GM12892 (cell line): ENCODE results near the gene DBN1.

ENCODE experiments used
- POLR2A ChIP-seq: IDR thresholded peaks from 2 replicates; pipeline ENCODE4 v1.6.1; 2011; ENCODE audit warnings: low read depth, low read length, control low read depth
- POLR2AphosphoS5 ChIP-seq: IDR thresholded peaks from 2 replicates; pipeline ENCODE4 v1.6.1; 2011; ENCODE audit warnings: low read depth, low read length, control low read depth

GRCh38 chr5:177504086-177505056 lies 30.9 kb upstream of the DBN1 start:
- TF ChIP-seq POLR2A: no peak
- TF ChIP-seq POLR2AphosphoS5: no peak
